SK-N-MC (cell line): ENCODE data around the gene MYO16.

Experiments used
- EZH2 ChIP-seq: fragments of 200-600 bp; sonication (generic); IDR thresholded peaks from one replicate; pipeline ENCODE4 v1.6.1; 2017; ENCODE audit warnings: antibody characterized with exemption
- FOXP2 ChIP-seq: optimal IDR thresholded peaks from 2 replicates; pipeline ENCODE3; 2011; ENCODE audit warnings: mild to moderate bottlenecking, moderate library complexity; ENCODE audit not compliant: insufficient read depth; ENCODE audit errors: extremely low read length, control extremely low read depth
- POLR2AphosphoS5 ChIP-seq: IDR thresholded peaks from 2 replicates; pipeline ENCODE4 v1.6.1; 2012; ENCODE audit warnings: mild to moderate bottlenecking, low read depth, low read length, borderline replicate concordance

GRCh38 chr13:109150696-109151095 lies 521.3 kb downstream of the MYO16 start:
- no peak for TF ChIP-seq EZH2
- no peak for TF ChIP-seq POLR2AphosphoS5
- TF ChIP-seq FOXP2 = no peak
